Body of pancreas (tissue), 4 donors: ENCODE results near the gene ITIH5.

ENCODE experiments used
- CTCF ChIP-seq, 7 experiments: fragments of 450-650 bp in 4 of 7; fragments of 200-600 bp in 3 of 7; sonication (generic) in 3 of 7; IDR thresholded peaks; one replicate each; pipeline ENCODE4 v1.5.1; 2016 to 2019; ENCODE audit warnings: antibody characterized with exemption in 7 of 7
- POLR2A ChIP-seq, 3 donors: fragments of 450-650 bp; IDR thresholded peaks; one replicate each; pipeline ENCODE4 v1.6.1; 2016; ENCODE audit warnings: antibody characterized with exemption in 3 of 3, mild to moderate bottlenecking in 2 of 3

- no peak for TF ChIP-seq CTCF (IDR thresholded peaks at IDR 0.05)
- no peak for TF ChIP-seq POLR2A (IDR thresholded peaks at IDR 0.05)
These were observed 106.2 kb downstream of the ITIH5 start for GRCh38 chr10:7560519-7560918.
